ENCODE data around the gene EVC2. TPM values are rescaled to one million over a fixed set of nuclear protein-coding genes. Genes with fewer than 3 reads are reported as not detected.

EVC2 gene
- total RNA-seq, 1 donor, result 9.9 TPM

GRCh38 chr4:5719350-5720055 lies 11.1 kb upstream of the EVC2 start:
- TF ChIP-seq, protein P1, sequence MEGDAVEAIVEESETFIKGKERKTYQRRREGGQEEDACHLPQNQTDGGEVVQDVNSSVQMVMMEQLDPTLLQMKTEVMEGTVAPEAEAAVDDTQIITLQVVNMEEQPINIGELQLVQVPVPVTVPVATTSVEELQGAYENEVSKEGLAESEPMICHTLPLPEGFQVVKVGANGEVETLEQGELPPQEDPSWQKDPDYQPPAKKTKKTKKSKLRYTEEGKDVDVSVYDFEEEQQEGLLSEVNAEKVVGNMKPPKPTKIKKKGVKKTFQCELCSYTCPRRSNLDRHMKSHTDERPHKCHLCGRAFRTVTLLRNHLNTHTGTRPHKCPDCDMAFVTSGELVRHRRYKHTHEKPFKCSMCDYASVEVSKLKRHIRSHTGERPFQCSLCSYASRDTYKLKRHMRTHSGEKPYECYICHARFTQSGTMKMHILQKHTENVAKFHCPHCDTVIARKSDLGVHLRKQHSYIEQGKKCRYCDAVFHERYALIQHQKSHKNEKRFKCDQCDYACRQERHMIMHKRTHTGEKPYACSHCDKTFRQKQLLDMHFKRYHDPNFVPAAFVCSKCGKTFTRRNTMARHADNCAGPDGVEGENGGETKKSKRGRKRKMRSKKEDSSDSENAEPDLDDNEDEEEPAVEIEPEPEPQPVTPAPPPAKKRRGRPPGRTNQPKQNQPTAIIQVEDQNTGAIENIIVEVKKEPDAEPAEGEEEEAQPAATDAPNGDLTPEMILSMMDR (IDR thresholded peaks at IDR 0.05; ENCODE audit: insufficient read depth, low read depth, low read length), result no peak
- H3K4me3 ChIP-seq (ENCODE audit: low read depth, low read length), result no peak overlapping the region
- no peak for DNase-seq (ENCODE audit: low read depth)

DNA sequence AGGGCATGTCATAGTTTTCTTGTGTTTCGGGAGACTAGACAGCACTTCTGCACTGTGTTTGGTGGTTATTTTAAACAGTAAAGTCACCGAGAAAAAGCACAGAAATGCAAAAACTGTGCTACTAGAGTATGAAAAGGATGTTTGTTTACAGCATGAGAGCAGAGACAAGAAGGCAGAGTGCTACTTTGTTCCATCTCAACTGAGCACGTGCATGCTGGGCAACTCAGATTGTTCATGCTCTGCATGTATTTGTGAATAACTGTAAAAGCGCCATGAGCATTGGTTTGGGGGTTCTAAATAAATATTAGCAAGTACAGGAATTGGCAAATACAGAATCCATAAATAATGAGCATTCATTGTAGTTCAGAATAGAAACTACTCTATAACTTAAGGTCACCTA lies 10.1 kb upstream of the EVC2 start:
- no peak for DNase-seq (ENCODE audit: low read depth)
- TF ChIP-seq, protein P1 (IDR thresholded peaks at IDR 0.05; ENCODE audit: insufficient read depth, low read depth, low read length), result no peak
- H3K4me3 ChIP-seq (ENCODE audit: low read depth, low read length), result no peak overlapping the region

GRCh38 chr4:5717449-5718158 lies 9.2 kb upstream of the EVC2 start:
- no peak overlapping the region for H3K4me3 ChIP-seq (ENCODE audit: low read depth, low read length)
- DNase-seq (ENCODE audit: low read depth), result no peak
- TF ChIP-seq, protein P1 (IDR thresholded peaks at IDR 0.05; ENCODE audit: insufficient read depth, low read depth, low read length), result no peak

DNA sequence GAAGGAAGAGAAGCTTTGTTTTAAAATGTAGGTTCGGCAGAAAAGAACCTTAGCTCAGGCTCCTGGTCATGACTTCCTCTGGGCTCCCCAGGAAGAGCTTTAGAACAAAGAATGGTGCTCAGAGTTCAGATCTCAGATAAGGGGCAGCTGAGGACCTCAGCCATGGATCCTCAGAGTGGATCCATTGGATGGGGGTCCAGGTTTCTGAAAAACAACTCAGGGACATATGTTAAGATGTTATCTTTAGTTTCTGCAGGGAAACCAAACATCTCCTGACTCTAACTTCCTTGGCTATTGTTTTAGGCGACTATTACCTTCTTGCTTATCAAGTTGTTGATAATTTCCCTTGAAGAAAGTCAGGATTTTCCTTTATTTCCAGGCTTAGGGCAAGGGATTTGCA lies 8.0 kb upstream of the EVC2 start:
- H3K4me3 ChIP-seq (ENCODE audit: low read depth, low read length), result no peak overlapping the region
- TF ChIP-seq, protein P1 (IDR thresholded peaks at IDR 0.05; ENCODE audit: insufficient read depth, low read depth, low read length), result no peak
- DNase-seq (ENCODE audit: low read depth), result no peak

DNA sequence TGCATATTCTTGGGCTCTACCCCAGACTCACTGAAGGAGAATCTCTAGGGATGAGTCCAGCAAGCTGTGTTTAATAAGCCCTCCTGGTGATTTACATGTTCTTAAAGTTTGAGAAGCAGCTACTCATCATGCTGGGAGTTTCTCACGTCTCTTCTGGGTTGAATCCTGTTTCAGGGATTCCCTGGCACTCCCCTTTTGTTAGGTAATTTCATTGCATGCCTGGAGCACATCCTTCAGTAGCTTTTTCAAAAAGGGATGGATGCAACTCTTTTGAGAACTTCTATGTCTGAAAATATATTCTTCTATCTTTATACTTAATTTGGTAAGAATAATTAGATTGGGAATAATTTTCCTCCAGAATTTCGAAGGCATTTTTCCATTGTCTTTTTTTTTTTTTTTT lies 7.0 kb upstream of the EVC2 start:
- H3K4me3 ChIP-seq (ENCODE audit: low read depth, low read length), result no peak overlapping the region
- DNase-seq (ENCODE audit: low read depth), result no peak
- TF ChIP-seq, protein P1 (IDR thresholded peaks at IDR 0.05; ENCODE audit: insufficient read depth, low read depth, low read length), result no peak

- TF ChIP-seq, protein P1 (IDR thresholded peaks at IDR 0.05; ENCODE audit: insufficient read depth, low read depth, low read length), result no peak
- DNase-seq (ENCODE audit: low read depth), result no peak
- H3K4me3 ChIP-seq (ENCODE audit: low read depth, low read length), result no peak overlapping the region
These were observed 5.5 kb upstream of the EVC2 start for GRCh38 chr4:5713861-5714260.

All from fibroblast of villous mesenchyme (primary cell).